H1 (cell line): Measurements from ENCODE around the gene ZYX.

Source experiments
- ATF3 ChIP-seq: IDR thresholded peaks from 2 replicates; pipeline ENCODE4 v1.6.1; 2011; ENCODE audit warnings: low read depth, mild to moderate bottlenecking, low read length; ENCODE audit not compliant: insufficient read depth
- CBX8 ChIP-seq: fragments of 300-800, 300-1000 bp; sonication (generic); IDR thresholded peaks from 2 replicates; pipeline ENCODE4 v1.7.1; 2016; ENCODE audit warnings: low read depth, low read length, borderline replicate concordance
- CEBPB ChIP-seq: IDR thresholded peaks from 2 replicates; pipeline ENCODE4 v1.6.1; 2012; ENCODE audit warnings: low read depth, low read length
- CTCF ChIP-seq, 3 experiments: IDR thresholded peaks; 1 replicate in 2 of 3; 2 replicates in 1 of 3; pipeline versions ENCODE4 v1.5.1 to v1.6.1; 2011; ENCODE audit warnings: low read length in 3 of 3, mild to moderate bottlenecking in 3 of 3, inconsistent platforms in 2 of 3, low read depth in 1 of 3, moderate library complexity in 1 of 3; ENCODE audit not compliant: insufficient read depth in 1 of 3; ENCODE audit errors: control extremely low read depth in 1 of 3
- EP300 ChIP-seq, 2 experiments: IDR thresholded peaks; 1 replicate in 1 of 2; 2 replicates in 1 of 2; pipeline ENCODE4 v1.6.1; 2011 to 2012; ENCODE audit warnings: low read depth in 2 of 2, low read length in 2 of 2, mild to moderate bottlenecking in 2 of 2, borderline replicate concordance in 1 of 2, inconsistent platforms in 1 of 2, moderate library complexity in 1 of 2
- FOSL1 ChIP-seq: IDR thresholded peaks from 2 replicates; pipeline ENCODE4 v1.6.1; 2011; ENCODE audit warnings: mild to moderate bottlenecking, low read depth, low read length, moderate library complexity; ENCODE audit not compliant: insufficient read depth
- GTF2F1 ChIP-seq: IDR thresholded peaks from 2 replicates; pipeline ENCODE4 v1.6.1; 2012; ENCODE audit warnings: low read depth, low read length, improper control_type of control experiment, borderline replicate concordance
- SIX5 ChIP-seq: IDR thresholded peaks from 2 replicates; pipeline ENCODE4 v1.6.1; 2011; ENCODE audit warnings: mild to moderate bottlenecking, low read depth, low read length
- SRF ChIP-seq: IDR thresholded peaks from 2 replicates; pipeline ENCODE4 v1.6.1; 2011; ENCODE audit warnings: mild to moderate bottlenecking, low read depth, low read length, moderate library complexity
- ZNF274 ChIP-seq: IDR thresholded peaks from 2 replicates; pipeline ENCODE4 v1.7.0; 2012; ENCODE audit warnings: low read length, borderline replicate concordance; ENCODE audit errors: extremely low read depth
- TF ChIP-seq, protein P1 (sequence below): fragments of 300-600 bp; sonication (generic); IDR thresholded peaks from 2 replicates; pipeline ENCODE4 v1.7.1; 2012; ENCODE audit warnings: low read length, moderate library complexity, mild to moderate bottlenecking, inconsistent platforms; ENCODE audit not compliant: insufficient replicate concordance

- no peak for TF ChIP-seq CTCF (IDR thresholded peaks at IDR 0.05; ENCODE audit: control extremely low read depth in 1 of 3, insufficient read depth in 1 of 3, low read depth in 1 of 3, low read length in 3 of 3)
- TF ChIP-seq GTF2F1, result no peak
- TF ChIP-seq, protein P1, sequence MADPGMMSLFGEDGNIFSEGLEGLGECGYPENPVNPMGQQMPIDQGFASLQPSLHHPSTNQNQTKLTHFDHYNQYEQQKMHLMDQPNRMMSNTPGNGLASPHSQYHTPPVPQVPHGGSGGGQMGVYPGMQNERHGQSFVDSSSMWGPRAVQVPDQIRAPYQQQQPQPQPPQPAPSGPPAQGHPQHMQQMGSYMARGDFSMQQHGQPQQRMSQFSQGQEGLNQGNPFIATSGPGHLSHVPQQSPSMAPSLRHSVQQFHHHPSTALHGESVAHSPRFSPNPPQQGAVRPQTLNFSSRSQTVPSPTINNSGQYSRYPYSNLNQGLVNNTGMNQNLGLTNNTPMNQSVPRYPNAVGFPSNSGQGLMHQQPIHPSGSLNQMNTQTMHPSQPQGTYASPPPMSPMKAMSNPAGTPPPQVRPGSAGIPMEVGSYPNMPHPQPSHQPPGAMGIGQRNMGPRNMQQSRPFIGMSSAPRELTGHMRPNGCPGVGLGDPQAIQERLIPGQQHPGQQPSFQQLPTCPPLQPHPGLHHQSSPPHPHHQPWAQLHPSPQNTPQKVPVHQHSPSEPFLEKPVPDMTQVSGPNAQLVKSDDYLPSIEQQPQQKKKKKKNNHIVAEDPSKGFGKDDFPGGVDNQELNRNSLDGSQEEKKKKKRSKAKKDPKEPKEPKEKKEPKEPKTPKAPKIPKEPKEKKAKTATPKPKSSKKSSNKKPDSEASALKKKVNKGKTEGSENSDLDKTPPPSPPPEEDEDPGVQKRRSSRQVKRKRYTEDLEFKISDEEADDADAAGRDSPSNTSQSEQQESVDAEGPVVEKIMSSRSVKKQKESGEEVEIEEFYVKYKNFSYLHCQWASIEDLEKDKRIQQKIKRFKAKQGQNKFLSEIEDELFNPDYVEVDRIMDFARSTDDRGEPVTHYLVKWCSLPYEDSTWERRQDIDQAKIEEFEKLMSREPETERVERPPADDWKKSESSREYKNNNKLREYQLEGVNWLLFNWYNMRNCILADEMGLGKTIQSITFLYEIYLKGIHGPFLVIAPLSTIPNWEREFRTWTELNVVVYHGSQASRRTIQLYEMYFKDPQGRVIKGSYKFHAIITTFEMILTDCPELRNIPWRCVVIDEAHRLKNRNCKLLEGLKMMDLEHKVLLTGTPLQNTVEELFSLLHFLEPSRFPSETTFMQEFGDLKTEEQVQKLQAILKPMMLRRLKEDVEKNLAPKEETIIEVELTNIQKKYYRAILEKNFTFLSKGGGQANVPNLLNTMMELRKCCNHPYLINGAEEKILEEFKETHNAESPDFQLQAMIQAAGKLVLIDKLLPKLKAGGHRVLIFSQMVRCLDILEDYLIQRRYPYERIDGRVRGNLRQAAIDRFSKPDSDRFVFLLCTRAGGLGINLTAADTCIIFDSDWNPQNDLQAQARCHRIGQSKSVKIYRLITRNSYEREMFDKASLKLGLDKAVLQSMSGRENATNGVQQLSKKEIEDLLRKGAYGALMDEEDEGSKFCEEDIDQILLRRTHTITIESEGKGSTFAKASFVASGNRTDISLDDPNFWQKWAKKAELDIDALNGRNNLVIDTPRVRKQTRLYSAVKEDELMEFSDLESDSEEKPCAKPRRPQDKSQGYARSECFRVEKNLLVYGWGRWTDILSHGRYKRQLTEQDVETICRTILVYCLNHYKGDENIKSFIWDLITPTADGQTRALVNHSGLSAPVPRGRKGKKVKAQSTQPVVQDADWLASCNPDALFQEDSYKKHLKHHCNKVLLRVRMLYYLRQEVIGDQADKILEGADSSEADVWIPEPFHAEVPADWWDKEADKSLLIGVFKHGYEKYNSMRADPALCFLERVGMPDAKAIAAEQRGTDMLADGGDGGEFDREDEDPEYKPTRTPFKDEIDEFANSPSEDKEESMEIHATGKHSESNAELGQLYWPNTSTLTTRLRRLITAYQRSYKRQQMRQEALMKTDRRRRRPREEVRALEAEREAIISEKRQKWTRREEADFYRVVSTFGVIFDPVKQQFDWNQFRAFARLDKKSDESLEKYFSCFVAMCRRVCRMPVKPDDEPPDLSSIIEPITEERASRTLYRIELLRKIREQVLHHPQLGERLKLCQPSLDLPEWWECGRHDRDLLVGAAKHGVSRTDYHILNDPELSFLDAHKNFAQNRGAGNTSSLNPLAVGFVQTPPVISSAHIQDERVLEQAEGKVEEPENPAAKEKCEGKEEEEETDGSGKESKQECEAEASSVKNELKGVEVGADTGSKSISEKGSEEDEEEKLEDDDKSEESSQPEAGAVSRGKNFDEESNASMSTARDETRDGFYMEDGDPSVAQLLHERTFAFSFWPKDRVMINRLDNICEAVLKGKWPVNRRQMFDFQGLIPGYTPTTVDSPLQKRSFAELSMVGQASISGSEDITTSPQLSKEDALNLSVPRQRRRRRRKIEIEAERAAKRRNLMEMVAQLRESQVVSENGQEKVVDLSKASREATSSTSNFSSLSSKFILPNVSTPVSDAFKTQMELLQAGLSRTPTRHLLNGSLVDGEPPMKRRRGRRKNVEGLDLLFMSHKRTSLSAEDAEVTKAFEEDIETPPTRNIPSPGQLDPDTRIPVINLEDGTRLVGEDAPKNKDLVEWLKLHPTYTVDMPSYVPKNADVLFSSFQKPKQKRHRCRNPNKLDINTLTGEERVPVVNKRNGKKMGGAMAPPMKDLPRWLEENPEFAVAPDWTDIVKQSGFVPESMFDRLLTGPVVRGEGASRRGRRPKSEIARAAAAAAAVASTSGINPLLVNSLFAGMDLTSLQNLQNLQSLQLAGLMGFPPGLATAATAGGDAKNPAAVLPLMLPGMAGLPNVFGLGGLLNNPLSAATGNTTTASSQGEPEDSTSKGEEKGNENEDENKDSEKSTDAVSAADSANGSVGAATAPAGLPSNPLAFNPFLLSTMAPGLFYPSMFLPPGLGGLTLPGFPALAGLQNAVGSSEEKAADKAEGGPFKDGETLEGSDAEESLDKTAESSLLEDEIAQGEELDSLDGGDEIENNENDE, result no peak
- TF ChIP-seq SRF, result no peak
- no peak for TF ChIP-seq FOSL1
- no peak for TF ChIP-seq EP300 (IDR thresholded peaks at IDR 0.05; ENCODE audit: borderline replicate concordance in 1 of 2, low read depth in 2 of 2, low read length in 2 of 2)
- no peak for TF ChIP-seq ZNF274
- no peak for TF ChIP-seq CEBPB
- no peak for TF ChIP-seq ATF3
- TF ChIP-seq CBX8, result no peak
- TF ChIP-seq SIX5, result no peak
Observed at GRCh38 chr7:143358626-143359025, 22.5 kb upstream of the ZYX start.
